Trophoblast cell (in vitro differentiated cells and primary cell): Measurements from ENCODE around the gene CHI3L2.

Source experiments
- DNase-seq, 2 donors: peaks; one replicate each; pipeline ENCODE4 v3.0.0-alpha.2; 2016
- H2AFZ ChIP-seq: 2 replicates; pipeline ENCODE4 v1.6.1; 2013; ENCODE audit warnings: low read length, moderate library complexity, mild to moderate bottlenecking; ENCODE audit not compliant: insufficient read depth, poor library complexity
- H2AK5ac ChIP-seq: 2 replicates; pipeline ENCODE4 v1.6.1; 2013; ENCODE audit warnings: mild to moderate bottlenecking, low read length
- H2BK120ac ChIP-seq: 2 replicates; pipeline ENCODE4 v1.6.1; 2013; ENCODE audit warnings: low read length, mild to moderate bottlenecking, moderate library complexity; ENCODE audit not compliant: insufficient read depth, poor library complexity
- H2BK12ac ChIP-seq: 2 replicates; pipeline ENCODE4 v1.6.1; 2013; ENCODE audit warnings: mild to moderate bottlenecking, low read length, moderate library complexity
- H2BK5ac ChIP-seq: 2 replicates; pipeline ENCODE4 v1.6.1; 2013; ENCODE audit warnings: low read length, low read depth, moderate library complexity, mild to moderate bottlenecking; ENCODE audit not compliant: poor library complexity
- H3K14ac ChIP-seq: 2 replicates; pipeline ENCODE4 v1.6.1; 2013; ENCODE audit warnings: mild to moderate bottlenecking, low read length
- H3K18ac ChIP-seq: 2 replicates; pipeline ENCODE4 v1.6.1; 2013; ENCODE audit warnings: mild to moderate bottlenecking, low read length
- H3K23ac ChIP-seq: 2 replicates; pipeline ENCODE4 v1.6.1; 2013; ENCODE audit warnings: low read length
- H3K27ac ChIP-seq: 2 replicates; pipeline ENCODE4 v1.5.1; 2013; ENCODE audit warnings: low read depth, mild to moderate bottlenecking, inconsistent platforms, low read length, moderate library complexity
- H3K27me3 ChIP-seq: 2 replicates; pipeline ENCODE4 v1.6.1; 2013; ENCODE audit warnings: inconsistent platforms, mild to moderate bottlenecking, low read length, moderate library complexity; ENCODE audit not compliant: insufficient read depth
- H3K36me3 ChIP-seq, 2 experiments: 1 replicate in 1 of 2; 2 replicates in 1 of 2; pipeline ENCODE4 v1.6.1; 2013; ENCODE audit warnings: low read length in 2 of 2, mild to moderate bottlenecking in 2 of 2, moderate library complexity in 1 of 2; ENCODE audit not compliant: insufficient read depth in 2 of 2, control insufficient read depth in 1 of 2
- H3K4ac ChIP-seq: 2 replicates; pipeline ENCODE4 v1.6.1; 2013; ENCODE audit warnings: low read depth, mild to moderate bottlenecking, low read length, moderate library complexity
- H3K4me1 ChIP-seq, 2 experiments: 1 replicate in 1 of 2; 2 replicates in 1 of 2; pipeline ENCODE4 v1.6.1; 2013; ENCODE audit warnings: low read length in 2 of 2, mild to moderate bottlenecking in 2 of 2, moderate library complexity in 1 of 2; ENCODE audit not compliant: insufficient read depth in 2 of 2, control insufficient read depth in 1 of 2
- H3K4me2 ChIP-seq: 2 replicates; pipeline ENCODE4 v1.6.1; 2013; ENCODE audit warnings: inconsistent platforms, mild to moderate bottlenecking, low read length, moderate library complexity
- H3K4me3 ChIP-seq: 2 replicates; pipeline ENCODE4 v1.5.1; 2013; ENCODE audit warnings: mild to moderate bottlenecking, low read depth, low read length, inconsistent platforms
- H3K79me1 ChIP-seq: one replicate; pipeline ENCODE4 v1.6.1; 2013; ENCODE audit warnings: low read length
- H3K79me2 ChIP-seq: 2 replicates; pipeline ENCODE4 v1.6.1; 2013; ENCODE audit warnings: low read length, mild to moderate bottlenecking; ENCODE audit not compliant: control insufficient read depth, insufficient read depth, poor library complexity
- H3K9ac ChIP-seq: 2 replicates; pipeline ENCODE4 v1.6.1; 2013; ENCODE audit warnings: mild to moderate bottlenecking, low read length
- H3K9me3 ChIP-seq: 2 replicates; pipeline ENCODE4 v1.6.1; 2013; ENCODE audit warnings: low read depth, mild to moderate bottlenecking, control low read depth, inconsistent platforms, low read length; ENCODE audit not compliant: insufficient read depth
- H4K12ac ChIP-seq: 2 replicates; pipeline ENCODE4 v1.6.1; 2013; ENCODE audit warnings: low read depth, mild to moderate bottlenecking, low read length, moderate library complexity
- H4K8ac ChIP-seq: 2 replicates; pipeline ENCODE4 v1.6.1; 2013; ENCODE audit warnings: low read depth, mild to moderate bottlenecking, low read length, moderate library complexity
- H4K91ac ChIP-seq: one replicate; pipeline ENCODE4 v1.6.1; 2013; ENCODE audit warnings: low read depth, mild to moderate bottlenecking, low read length, moderate library complexity
- WGBS: extraction: QIAGEN DNeasy Blood & Tissue Kit; methylation state at CpG from one replicate; pipeline ENCODE4 v1.1.7; 2013; ENCODE audit warnings: missing lambda C conversion rate; ENCODE audit not compliant: insufficient read length, insufficient coverage; ENCODE audit errors: extremely low coverage; 5-methylcytosine and 5-hydroxymethylcytosine counted together

CHI3L2 gene

DNA sequence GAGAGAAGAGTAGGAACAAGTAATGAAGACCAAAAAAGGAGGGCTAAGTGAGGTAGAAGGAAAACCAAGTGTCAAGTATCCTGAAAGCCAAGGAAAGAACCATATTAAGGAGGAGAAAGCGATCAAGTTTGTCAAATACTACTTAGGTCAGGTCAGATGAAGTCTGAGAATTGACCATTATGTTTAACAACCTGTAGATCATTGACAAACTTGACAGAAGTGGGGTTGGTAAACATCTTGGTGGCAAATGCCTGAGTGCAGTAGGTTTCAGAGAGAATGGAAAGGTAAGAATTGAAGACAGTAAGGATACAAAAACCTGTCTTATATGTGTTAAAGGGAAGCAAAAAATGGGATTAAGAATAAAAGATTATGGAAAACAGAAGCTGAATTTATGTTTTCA is 59.4 kb downstream of the CHI3L2 start:
- H2BK12ac ChIP-seq = no peak overlapping the region
- no peaks in the 10 kb centered on the region for H3K79me2 ChIP-seq
- no peak overlapping the region for H2AFZ ChIP-seq
- H4K91ac ChIP-seq = no peak overlapping the region
- no peak overlapping the region for H4K12ac ChIP-seq
- no peak overlapping the region for H2AK5ac ChIP-seq
- H2BK120ac ChIP-seq = no peak overlapping the region
- no peak overlapping the region for H3K14ac ChIP-seq
- no peak overlapping the region for H3K18ac ChIP-seq
- H3K4me3 ChIP-seq = no peak overlapping the region
- H3K4ac ChIP-seq = no peak overlapping the region
- H3K27me3 ChIP-seq = no peaks in the 10 kb centered on the region
- no CpG with 5 or more reads among the region's 1 CpG for WGBS
- no peak for DNase-seq
- H4K8ac ChIP-seq = no peak overlapping the region
- no peak overlapping the region for H3K4me2 ChIP-seq
- no peaks in the 10 kb centered on the region for H3K79me1 ChIP-seq
- H3K9me3 ChIP-seq = no peaks in the 10 kb centered on the region
- H3K4me1 ChIP-seq = peaks cover 3 to 7% of the 10 kb centered on the region in 2 experiments
- H3K27ac ChIP-seq = no peak overlapping the region
- H3K36me3 ChIP-seq = no peaks in the 10 kb centered on the region
- no peak overlapping the region for H3K23ac ChIP-seq
- no peak overlapping the region for H2BK5ac ChIP-seq
- no peak overlapping the region for H3K9ac ChIP-seq

- no peaks in the 10 kb centered on the region for H3K79me1 ChIP-seq
Measured at GRCh38 chr1:111289371-111289770, 61.9 kb downstream of the CHI3L2 start.

GRCh38 chr1:111290104-111290503 is 62.6 kb downstream of the CHI3L2 start:
- Histone ChIP-seq H3K14ac (no peak overlapping the region), H3K4me3 (no peak overlapping the region), H4K12ac (no peak overlapping the region), H2AFZ (no peak overlapping the region), H2BK5ac (no peak overlapping the region), H2AK5ac (no peak overlapping the region), H3K79me1 (no peaks in the 10 kb centered on the region), H3K9ac (no peak overlapping the region), H3K79me2 (no peaks in the 10 kb centered on the region), H3K18ac (no peak overlapping the region), H4K91ac (no peak overlapping the region), H2BK12ac (no peak overlapping the region), H3K4me1 (peaks cover 3 to 4% of the 10 kb centered on the region in 2 experiments), H4K8ac (no peak overlapping the region), H3K27me3 (no peaks in the 10 kb centered on the region), H3K27ac (no peak overlapping the region), H3K9me3 (no peaks in the 10 kb centered on the region), H3K23ac (no peak overlapping the region), H2BK120ac (no peak overlapping the region), H3K4ac (no peak overlapping the region), H3K36me3 (no peaks in the 10 kb centered on the region), H3K4me2 (no peak overlapping the region)
- DNase-seq = peak; percentile 67 to 84
- no CpG with 5 or more reads among the region's 3 CpGs for WGBS

More at GRCh38 chr1:111289371-111289770, 61.9 kb downstream of the CHI3L2 start:
- H3K79me2 ChIP-seq = no peaks in the 10 kb centered on the region
- no peak overlapping the region for H2BK5ac ChIP-seq
- no peak overlapping the region for H3K27ac ChIP-seq
- H3K4me3 ChIP-seq = no peak overlapping the region
- no peak overlapping the region for H3K18ac ChIP-seq
- no peak overlapping the region for H2AK5ac ChIP-seq
- H4K8ac ChIP-seq = no peak overlapping the region
- H3K4me1 ChIP-seq = peaks cover 3 to 4% of the 10 kb centered on the region in 2 experiments
- H3K4me2 ChIP-seq = no peak overlapping the region
- no peak overlapping the region for H3K9ac ChIP-seq
- no peaks in the 10 kb centered on the region for H3K36me3 ChIP-seq
- WGBS = no CpG with 5 or more reads among the region's 5 CpGs
- no peak overlapping the region for H2AFZ ChIP-seq
- H2BK12ac ChIP-seq = no peak overlapping the region
- H3K4ac ChIP-seq = no peak overlapping the region
- H3K23ac ChIP-seq = no peak overlapping the region
- H2BK120ac ChIP-seq = no peak overlapping the region
- H3K14ac ChIP-seq = no peak overlapping the region
- no peaks in the 10 kb centered on the region for H3K9me3 ChIP-seq
- H4K91ac ChIP-seq = no peak overlapping the region
- H4K12ac ChIP-seq = no peak overlapping the region
- H3K27me3 ChIP-seq = no peaks in the 10 kb centered on the region
- peak; percentile 45 to 91 for DNase-seq

DNA sequence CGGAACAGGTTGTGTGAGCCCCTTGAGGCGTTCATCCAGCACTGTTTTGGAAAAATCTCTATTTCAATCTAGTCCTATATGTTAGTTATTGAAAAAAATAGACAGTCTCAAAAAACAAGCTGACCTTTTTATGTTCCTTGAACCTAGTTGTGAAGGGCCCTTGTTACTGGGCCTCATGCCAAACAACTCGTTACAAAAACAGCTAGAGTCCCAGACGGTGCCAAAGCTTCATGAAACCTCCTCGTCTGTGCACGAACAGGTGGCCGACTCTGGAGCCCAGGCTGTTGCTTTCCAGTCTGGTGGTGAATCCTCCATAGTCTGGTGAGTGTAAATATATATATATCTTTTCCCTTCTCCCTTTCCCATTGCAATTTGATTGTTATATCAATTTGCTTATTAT is 63.1 kb downstream of the CHI3L2 start, which contains the start of gene CHIA:
CHIA (plus strand) TSS at position 222 of the 400 bp plus-strand sequence. CDS start 19,617 bp downstream, outside the sequence.
- Histone ChIP-seq H3K36me3 (no peaks in the 10 kb centered on the region), H4K12ac (no peak within 1 kb of the TSS), H3K4me3 (no peak within 1 kb of the TSS), H4K8ac (no peak within 1 kb of the TSS), H3K27me3 (no peaks in the 10 kb centered on the region), H3K9ac (no peak within 1 kb of the TSS), H2BK5ac (no peak within 1 kb of the TSS), H3K4me2 (no peak within 1 kb of the TSS), H2AK5ac (no peak within 1 kb of the TSS), H3K23ac (no peak within 1 kb of the TSS), H3K79me1 (peaks cover under 1% of the 10 kb centered on the region), H3K4me1 (peaks cover 2% of the 10 kb centered on the region in 2 experiments), H3K4ac (no peak within 1 kb of the TSS), H3K18ac (no peak within 1 kb of the TSS), H3K9me3 (peaks cover under 1% of the 10 kb centered on the region), H3K14ac (no peak within 1 kb of the TSS), H2BK12ac (no peak within 1 kb of the TSS), H2AFZ (no peak within 1 kb of the TSS), H2BK120ac (no peak within 1 kb of the TSS), H3K27ac (no peak within 1 kb of the TSS), H3K79me2 (no peaks in the 10 kb centered on the region), H4K91ac (no peak within 1 kb of the TSS)
- WGBS = no CpG with 5 or more reads among the region's 7 CpGs
- no peak for DNase-seq
